GM13976 (cell line): ENCODE data around the gene SUSD6.
"Not testable (repeated sequence)": the region's sequence is repeated elsewhere in the genome, so short reads cannot be mapped to it uniquely, and the experiment has no call there.

Source experiments
- DNase-seq: peaks from one replicate; pipeline ENCODE4 v3.0.0; 2012; ENCODE audit warnings: low spot score
- CTCF ChIP-seq: IDR thresholded peaks from 2 replicates; pipeline ENCODE4 v1.5.1; 2012; ENCODE audit warnings: borderline replicate concordance, mild to moderate bottlenecking; ENCODE audit not compliant: insufficient read depth; ENCODE audit errors: extremely low read depth, missing control alignments, control extremely low read depth
- in situ Hi-C: fragments of 300-500 bp; cut with MboI; formaldehyde crosslinking; loops from one replicate; pipeline ENCODE4 v1.12.0; 2022; ENCODE audit warnings: low sequenced_read_pairs, mixed read lengths, inconsistent platforms; ENCODE audit not compliant: unreplicated experiment

SUSD6 gene

DNA sequence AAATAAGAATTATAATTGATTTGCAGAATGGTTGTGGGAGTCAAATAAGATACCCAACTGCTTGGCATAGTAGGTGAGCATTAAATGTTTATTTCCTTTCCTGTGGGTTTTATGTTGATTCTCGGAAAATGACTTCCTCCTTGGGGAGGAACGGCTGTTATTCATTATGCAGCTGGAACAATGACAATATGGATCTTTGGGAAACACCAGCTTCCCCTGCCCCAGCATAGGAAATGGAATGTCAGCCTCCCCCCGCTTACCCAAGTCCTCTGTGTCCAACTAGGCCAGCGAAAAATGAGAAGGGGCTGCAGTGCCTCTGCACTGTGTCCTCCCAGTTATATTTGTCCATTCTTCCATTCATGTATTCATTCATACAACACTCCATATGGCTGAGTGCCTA is 25.0 kb upstream of the SUSD6 start:
- in situ Hi-C loops: loop anchor here (5.0 to 25.0 kb wide), 2 partner anchors 141 to 426 kb away; no protein-coding TSS in a partner anchor
- no peak for TF ChIP-seq CTCF
- no peak for DNase-seq

GRCh38 chr14:69587389-69587788 is 24.0 kb upstream of the SUSD6 start:
- in situ Hi-C loops: loop anchor here (5.0 to 25.0 kb wide), 2 partner anchors 140 to 425 kb away; no protein-coding TSS in a partner anchor
- no peak for TF ChIP-seq CTCF
- no peak for DNase-seq

DNA sequence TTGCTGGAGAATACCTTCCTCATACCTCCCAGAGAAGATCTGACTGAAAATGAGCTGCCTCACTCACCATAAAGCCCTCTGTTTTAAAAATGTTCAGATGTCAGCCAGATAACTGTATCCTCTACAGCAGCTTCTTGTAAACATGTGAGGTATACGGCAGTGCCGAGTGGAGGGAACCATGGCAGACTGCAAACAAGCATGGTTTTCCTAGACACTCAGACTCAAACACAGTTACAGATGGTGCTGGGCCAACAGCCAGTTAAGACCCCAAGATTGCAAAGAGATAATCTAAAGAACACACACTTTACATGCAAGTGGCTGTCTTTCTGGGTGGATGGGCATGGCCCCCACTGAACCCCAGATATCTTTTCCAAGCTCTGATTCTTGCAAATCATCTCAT is 20.1 kb upstream of the SUSD6 start:
- in situ Hi-C loops: loop anchor here (25.0 kb wide), 1 partner anchor 421 kb away; no protein-coding TSS in a partner anchor
- TF ChIP-seq CTCF: no peak
- no peak for DNase-seq

DNA sequence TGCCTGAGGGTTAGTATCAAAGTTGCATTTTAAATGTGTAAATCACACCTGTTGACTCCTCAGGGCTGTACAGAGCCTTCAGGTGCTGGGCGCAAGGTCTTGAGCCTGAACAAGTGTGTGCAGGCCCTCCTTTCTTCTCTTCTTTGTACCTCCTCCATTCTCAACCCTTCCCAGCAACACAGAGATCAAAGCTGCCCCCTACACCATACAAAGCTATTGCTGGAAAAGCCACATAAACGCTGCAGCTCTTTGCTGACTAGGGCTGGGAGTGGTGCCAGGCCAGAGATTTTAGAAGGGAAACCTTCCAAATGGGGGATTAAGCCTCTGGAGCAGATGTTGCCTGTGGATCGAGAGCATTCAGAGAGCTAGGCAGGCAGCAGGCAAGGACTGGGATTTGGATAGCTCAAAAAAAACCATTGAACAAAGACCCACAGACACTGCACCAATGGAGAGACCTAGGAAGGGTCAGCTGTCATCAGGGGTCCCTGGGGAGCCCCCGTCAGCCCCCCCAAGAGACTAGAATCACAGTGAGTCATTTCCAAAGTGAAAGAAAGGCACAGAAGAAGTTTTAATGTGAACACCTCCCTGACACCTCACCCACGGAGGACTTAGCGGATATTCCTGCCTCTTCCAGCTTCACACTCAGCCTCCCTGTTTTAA is 18.2 kb upstream of the SUSD6 start:
- in situ Hi-C loops: loop anchor here (25.0 kb wide), 1 partner anchor 419 kb away; no protein-coding TSS in a partner anchor

DNA sequence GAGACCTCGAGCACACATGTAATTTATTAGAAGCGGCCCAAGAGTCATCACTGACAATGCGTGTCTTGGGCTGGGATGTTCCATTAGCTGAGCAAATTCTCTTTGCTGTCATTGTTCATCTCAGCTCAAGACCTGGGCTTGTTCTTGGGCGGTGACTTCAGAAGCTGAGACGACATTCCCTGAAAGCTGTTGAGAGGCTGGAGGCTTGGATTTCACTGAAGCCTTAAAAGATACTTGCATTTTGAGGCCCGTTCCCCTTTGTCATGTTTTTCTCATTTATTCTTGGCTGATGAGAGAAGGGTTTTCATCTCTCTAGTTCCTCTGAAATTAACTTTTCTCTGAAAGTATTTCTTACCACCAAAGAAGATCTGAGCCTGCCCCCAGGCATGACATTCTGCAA is 16.6 kb upstream of the SUSD6 start:
- in situ Hi-C loops: loop anchor here (25.0 kb wide), 1 partner anchor 417 kb away; no protein-coding TSS in a partner anchor
- TF ChIP-seq CTCF: no peak
- DNase-seq: no peak

More for the DNA sequence above, 18.2 kb upstream of the SUSD6 start:
- peak; percentile 40 for DNase-seq
- TF ChIP-seq CTCF: no peak

- no peak for DNase-seq
- TF ChIP-seq CTCF: no peak
- in situ Hi-C loops: loop anchor here (25.0 kb wide), 1 partner anchor 417 kb away; no protein-coding TSS in a partner anchor
Measured at GRCh38 chr14:69595336-69595735, 16.1 kb upstream of the SUSD6 start.

- in situ Hi-C loops: loop anchor here (25.0 kb wide), 1 partner anchor 413 kb away; no protein-coding TSS in a partner anchor
- not testable (repeated sequence) for DNase-seq
Measured at GRCh38 chr14:69599431-69599830, 12.0 kb upstream of the SUSD6 start.
